ENCODE data around the gene TNFRSF6B.

DNA sequence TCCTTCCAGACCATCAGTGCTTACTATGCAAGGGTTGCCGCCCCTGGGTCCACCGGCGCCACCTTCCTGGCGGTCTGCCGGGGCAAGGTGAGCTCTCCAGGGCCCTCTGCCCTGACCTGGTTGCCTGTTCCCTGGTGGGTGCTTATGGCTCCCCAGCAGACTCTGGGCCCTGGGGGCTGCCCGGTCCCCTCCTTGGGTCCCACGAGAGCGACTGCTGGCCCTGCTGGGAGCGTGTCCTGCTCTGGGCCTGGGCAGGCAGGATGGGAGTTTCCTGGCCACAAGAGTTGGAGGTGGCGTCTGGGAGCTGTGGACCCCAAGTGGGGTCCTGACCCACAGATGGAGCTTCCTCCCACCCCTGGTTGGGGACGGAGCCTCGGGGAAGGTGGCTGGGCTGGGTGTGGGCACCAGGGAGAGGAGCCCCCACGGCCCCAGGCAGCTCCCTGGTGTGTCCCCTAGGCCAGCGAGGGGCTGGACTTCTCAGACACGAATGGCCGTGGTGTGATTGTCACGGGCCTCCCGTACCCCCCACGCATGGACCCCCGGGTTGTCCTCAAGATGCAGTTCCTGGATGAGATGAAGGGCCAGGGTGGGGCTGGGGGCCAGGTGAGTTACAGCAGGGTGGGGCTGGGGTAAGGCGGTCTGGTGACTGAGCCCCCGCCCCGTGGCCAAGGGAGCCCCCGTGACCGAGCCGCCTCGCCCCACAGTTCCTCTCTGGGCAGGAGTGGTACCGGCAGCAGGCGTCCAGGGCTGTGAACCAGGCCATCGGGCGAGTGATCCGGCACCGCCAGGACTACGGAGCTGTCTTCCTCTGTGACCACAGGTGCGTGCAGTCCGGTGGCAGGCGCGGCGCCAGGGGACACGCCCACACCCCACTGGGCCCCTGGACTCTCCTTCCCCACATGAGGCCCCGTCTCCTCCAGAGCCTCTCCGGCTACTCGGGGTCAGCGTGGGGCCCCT, 7.1 kb upstream of the TNFRSF6B start:
- TF ChIP-seq, protein P1, sequence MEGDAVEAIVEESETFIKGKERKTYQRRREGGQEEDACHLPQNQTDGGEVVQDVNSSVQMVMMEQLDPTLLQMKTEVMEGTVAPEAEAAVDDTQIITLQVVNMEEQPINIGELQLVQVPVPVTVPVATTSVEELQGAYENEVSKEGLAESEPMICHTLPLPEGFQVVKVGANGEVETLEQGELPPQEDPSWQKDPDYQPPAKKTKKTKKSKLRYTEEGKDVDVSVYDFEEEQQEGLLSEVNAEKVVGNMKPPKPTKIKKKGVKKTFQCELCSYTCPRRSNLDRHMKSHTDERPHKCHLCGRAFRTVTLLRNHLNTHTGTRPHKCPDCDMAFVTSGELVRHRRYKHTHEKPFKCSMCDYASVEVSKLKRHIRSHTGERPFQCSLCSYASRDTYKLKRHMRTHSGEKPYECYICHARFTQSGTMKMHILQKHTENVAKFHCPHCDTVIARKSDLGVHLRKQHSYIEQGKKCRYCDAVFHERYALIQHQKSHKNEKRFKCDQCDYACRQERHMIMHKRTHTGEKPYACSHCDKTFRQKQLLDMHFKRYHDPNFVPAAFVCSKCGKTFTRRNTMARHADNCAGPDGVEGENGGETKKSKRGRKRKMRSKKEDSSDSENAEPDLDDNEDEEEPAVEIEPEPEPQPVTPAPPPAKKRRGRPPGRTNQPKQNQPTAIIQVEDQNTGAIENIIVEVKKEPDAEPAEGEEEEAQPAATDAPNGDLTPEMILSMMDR (conservative IDR thresholded peaks at IDR 0.05) = no peak
- no peak for TF ChIP-seq ZFX (IDR thresholded peaks at IDR 0.05)
